Measurements from ENCODE around the gene ZSCAN31. TPM values are rescaled to one million over a fixed set of nuclear protein-coding genes. Genes with fewer than 3 reads are reported as not detected.

ZSCAN31 gene
- total and polyA plus RNA-seq, 2 of the 8 experiments (the other 6 are each of a cell fraction or from before 2014, with no cell fraction given) = 1.9 to 7.0 TPM

DNA sequence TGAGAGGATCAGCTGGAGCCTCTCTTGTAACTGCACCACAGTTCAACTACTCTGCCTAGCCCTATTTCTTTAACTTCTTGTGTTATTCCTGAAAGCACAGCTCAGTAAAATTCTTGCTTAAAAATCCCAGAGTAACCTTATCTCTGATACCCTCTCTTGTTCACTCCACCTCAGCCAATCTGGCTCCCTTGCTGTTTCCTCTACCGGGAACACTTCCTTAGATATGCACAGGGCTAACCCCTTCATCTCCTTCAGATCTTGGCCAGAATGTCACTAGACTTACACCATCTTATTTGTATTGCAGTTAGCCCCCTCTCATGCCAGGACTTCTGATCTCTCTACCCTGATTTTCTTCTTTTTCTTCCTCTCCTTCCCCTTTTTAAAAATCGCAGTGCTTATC is 11.2 kb upstream of the ZSCAN31 start:
- CTCF ChIA-PET (ENCODE audit: partially characterized antibody) = interaction anchor here (0.7 to 2.7 kb wide), 3 partner anchors 9 to 154 kb away, joined by 3 to 16 read pairs (median 3); no protein-coding TSS in a partner anchor
- no peak for TF ChIP-seq TAF7 (optimal IDR thresholded peaks at IDR 0.05; ENCODE audit: borderline replicate concordance, low read depth, low read length)
- TF ChIP-seq RXRA (IDR thresholded peaks at IDR 0.05; ENCODE audit: insufficient read depth, low read depth, low read length) = no peak
- no peak for TF ChIP-seq KDM5A (IDR thresholded peaks at IDR 0.05; ENCODE audit: low read length)
- TF ChIP-seq EP300 (IDR thresholded peaks at IDR 0.05; ENCODE audit: borderline replicate concordance in 1 of 2, low read depth in 2 of 2, low read length in 2 of 2) = no peak
- TF ChIP-seq TAF1 (IDR thresholded peaks at IDR 0.05; ENCODE audit: low read depth, low read length) = no peak
- TF ChIP-seq RBBP5 (IDR thresholded peaks at IDR 0.05; ENCODE audit: borderline replicate concordance, low read depth, low read length) = no peak
- TF ChIP-seq ZNF274 (IDR thresholded peaks at IDR 0.05; ENCODE audit: borderline replicate concordance, extremely low read depth, low read length) = no peak
- no peak for TF ChIP-seq CREB1 (IDR thresholded peaks at IDR 0.05)
- no peak for TF ChIP-seq SUZ12 (IDR thresholded peaks at IDR 0.05; ENCODE audit: low read length)

More for the DNA sequence above, 11.2 kb upstream of the ZSCAN31 start:
- no peaks in the 10 kb centered on the region for H3K36me3 ChIP-seq (ENCODE audit: control insufficient read depth in 2 of 4, insufficient read depth in 4 of 4, low read length in 3 of 4)
- peaks cover 0 to 21% of the 10 kb centered on the region in 2 experiments; a peak in 3 of 4 replicates for H3K79me2 ChIP-seq (ENCODE audit: control insufficient read depth in 1 of 2, insufficient read depth in 2 of 2, low read length in 2 of 2)
- no peak overlapping the region for H2BK5ac ChIP-seq (ENCODE audit: low read depth, low read length)
- no peak overlapping the region for H2AK5ac ChIP-seq (ENCODE audit: low read depth, low read length)
- H3K56ac ChIP-seq (replicated peaks; ENCODE audit: insufficient read length, low read depth, low read length) = no peak overlapping the region
- H2BK15ac ChIP-seq (ENCODE audit: low read length) = no peak overlapping the region
- POLR2A ChIA-PET (ENCODE audit: partially characterized antibody) = interaction anchor here (0.7 to 5.0 kb wide), 4 partner anchors 8 to 195 kb away, joined by 3 to 24 read pairs (median 3); partner anchors contain the start of gene ZSCAN31
- no peak overlapping the region for H3K27ac ChIP-seq (ENCODE audit: low read depth, low read length)
- H3K4me2 ChIP-seq (ENCODE audit: insufficient read depth in 1 of 2, low read depth in 2 of 2, low read length in 2 of 2) = no peak overlapping the region
- no peak overlapping the region for H4K8ac ChIP-seq (ENCODE audit: extremely low read depth, insufficient read depth, low read length)
- H4K91ac ChIP-seq (replicated peaks; ENCODE audit: insufficient read length, low read length) = no peak overlapping the region
- no peak overlapping the region for H3K4ac ChIP-seq (replicated peaks; ENCODE audit: insufficient read length, low read depth, low read length)
- no peaks in the 10 kb centered on the region; the same call in 1 of the 2 replicates for H3K23me2 ChIP-seq (ENCODE audit: low read depth, low read length)
- H3K79me1 ChIP-seq (ENCODE audit: low read depth, low read length) = no peaks in the 10 kb centered on the region
- no peak overlapping the region for H4K5ac ChIP-seq (ENCODE audit: insufficient read length, low read depth, low read length)
- no peaks in the 10 kb centered on the region for H3K9me3 ChIP-seq (ENCODE audit: insufficient read depth in 2 of 2, low read depth in 1 of 2, low read length in 1 of 2)
- H2BK120ac ChIP-seq (replicated peaks; ENCODE audit: low read depth, low read length) = no peak overlapping the region
- no peak overlapping the region for H3K4me3 ChIP-seq (ENCODE audit: extremely low read depth in 1 of 4, insufficient read depth in 2 of 4, low read depth in 3 of 4, low read length in 4 of 4)
- H2BK20ac ChIP-seq (ENCODE audit: low read length) = no peak overlapping the region
- 0 out of 7 replicates have a peak overlapping the region, but pooled peaks of 1 of the 4 experiments have one; percentile 24 for H3K9ac ChIP-seq (replicated peaks in 1 of 4; ENCODE audit: extremely low read depth in 1 of 4, low read depth in 3 of 4, low read length in 3 of 4)
- no peak overlapping the region for H3K23ac ChIP-seq (ENCODE audit: insufficient read length)
- H3K27me3 ChIP-seq (replicated peaks in 1 of 4; ENCODE audit: control insufficient read depth in 3 of 4, extremely low read depth in 1 of 4, insufficient read depth in 3 of 4, low read length in 3 of 4) = 0 out of 7 replicates have a peak, but pooled peaks cover 0 to 1% (median 0%) of the 10 kb centered on the region in 4 experiments
- peaks cover 0 to 2% (median 0%) of the 10 kb centered on the region in 4 experiments; a peak in 1 of 7 replicates for H3K4me1 ChIP-seq (replicated peaks in 1 of 4; ENCODE audit: control insufficient read depth in 3 of 4, insufficient read depth in 4 of 4, low read length in 3 of 4)
- H2AFZ ChIP-seq (ENCODE audit: low read length) = no peak overlapping the region
- 63% methylated on average over 2 of the region's 2 CpGs; no CpG with 5 or more reads in 1 of the 2 experiments for WGBS, 2 experiments (ENCODE audit: extremely low coverage in 1 of 2, insufficient coverage in 1 of 2, insufficient read length in 1 of 2, insufficient replicate concordance in 2 of 2, low coverage in 1 of 2, low lambda C conversion rate in 2 of 2, missing lambda C conversion rate in 1 of 2)
- DNase-seq (ENCODE audit: low read depth in 1 of 2, low spot score in 2 of 2) (no peak), FAIRE-seq (no peak)
- H2BK12ac ChIP-seq (ENCODE audit: low read depth, low read length) = no peak overlapping the region
- no peaks in the 10 kb centered on the region for H4K20me1 ChIP-seq (replicated peaks in 1 of 2; ENCODE audit: control insufficient read depth in 1 of 2, insufficient read depth in 2 of 2, low read length in 2 of 2)
- no peak overlapping the region for H3K18ac ChIP-seq (ENCODE audit: extremely low read depth, low read length)
- no peak overlapping the region for H3K14ac ChIP-seq (ENCODE audit: insufficient read length)

Data from H1 (cell line).